Measurements from ENCODE around the gene ITPK1. TPM values are rescaled to one million over a fixed set of nuclear protein-coding genes. Genes with fewer than 3 reads are reported as not detected.

Gene ITPK1
- total RNA-seq, 1 donor from 2014 or later = 32.8 TPM

DNA sequence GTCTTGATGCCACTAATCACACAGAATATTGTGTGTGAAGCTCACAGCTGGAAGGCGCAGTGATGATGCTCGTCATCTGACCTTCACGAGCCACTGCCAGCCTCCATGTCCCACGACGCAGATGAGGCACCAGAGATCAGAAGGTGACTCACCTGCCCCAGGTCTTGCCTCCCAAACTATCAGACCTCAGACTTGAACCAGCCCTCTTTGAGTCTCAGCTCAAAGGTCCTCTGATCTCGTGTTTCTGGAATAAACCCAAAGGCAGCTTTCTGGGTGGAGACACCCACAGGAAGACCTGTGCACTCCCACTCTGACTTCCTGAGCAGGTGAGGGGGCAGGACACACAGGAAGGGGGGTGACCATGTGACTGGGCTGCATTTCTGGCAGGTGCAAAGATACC lies 212.4 kb downstream of the ITPK1 start:
- Mint-ChIP-seq H3K36me3 (ENCODE audit: unreplicated experiment) (no peaks in the 10 kb centered on the region), H3K9me3 (ENCODE audit: unreplicated experiment) (no peaks in the 10 kb centered on the region), H3K27me3 (ENCODE audit: unreplicated experiment) (peaks cover 34% of the 10 kb centered on the region), H3K27ac (ENCODE audit: unreplicated experiment) (no peak overlapping the region), H3K4me3 (ENCODE audit: unreplicated experiment) (no peak overlapping the region), H3K4me1 (ENCODE audit: unreplicated experiment) (no peaks in the 10 kb centered on the region)
- TF ChIP-seq, protein P1, sequence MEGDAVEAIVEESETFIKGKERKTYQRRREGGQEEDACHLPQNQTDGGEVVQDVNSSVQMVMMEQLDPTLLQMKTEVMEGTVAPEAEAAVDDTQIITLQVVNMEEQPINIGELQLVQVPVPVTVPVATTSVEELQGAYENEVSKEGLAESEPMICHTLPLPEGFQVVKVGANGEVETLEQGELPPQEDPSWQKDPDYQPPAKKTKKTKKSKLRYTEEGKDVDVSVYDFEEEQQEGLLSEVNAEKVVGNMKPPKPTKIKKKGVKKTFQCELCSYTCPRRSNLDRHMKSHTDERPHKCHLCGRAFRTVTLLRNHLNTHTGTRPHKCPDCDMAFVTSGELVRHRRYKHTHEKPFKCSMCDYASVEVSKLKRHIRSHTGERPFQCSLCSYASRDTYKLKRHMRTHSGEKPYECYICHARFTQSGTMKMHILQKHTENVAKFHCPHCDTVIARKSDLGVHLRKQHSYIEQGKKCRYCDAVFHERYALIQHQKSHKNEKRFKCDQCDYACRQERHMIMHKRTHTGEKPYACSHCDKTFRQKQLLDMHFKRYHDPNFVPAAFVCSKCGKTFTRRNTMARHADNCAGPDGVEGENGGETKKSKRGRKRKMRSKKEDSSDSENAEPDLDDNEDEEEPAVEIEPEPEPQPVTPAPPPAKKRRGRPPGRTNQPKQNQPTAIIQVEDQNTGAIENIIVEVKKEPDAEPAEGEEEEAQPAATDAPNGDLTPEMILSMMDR (IDR thresholded peaks at IDR 0.05) = no peak
- DNase-seq (ENCODE audit: extremely low spot score, unreplicated experiment) = no peak

DNA sequence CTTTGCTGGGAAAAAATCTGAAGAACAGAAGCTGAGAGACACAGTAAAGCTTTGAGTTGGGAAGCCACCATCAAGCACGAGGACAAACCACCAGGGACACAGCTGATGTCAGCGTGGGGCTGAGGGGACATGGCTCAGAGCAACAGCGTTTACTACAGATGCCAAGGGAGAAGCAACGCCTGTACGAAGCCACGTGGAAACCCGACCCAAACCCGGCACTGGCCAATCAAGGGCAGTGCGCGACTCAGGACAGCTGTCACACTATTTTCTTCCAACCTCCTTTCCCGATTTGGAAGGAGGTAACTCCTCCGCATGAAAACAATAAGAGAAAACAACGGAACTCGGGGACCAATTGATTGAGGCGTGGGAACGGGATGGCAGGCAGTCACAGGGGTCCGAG lies 213.0 kb downstream of the ITPK1 start:
- H3K27ac Mint-ChIP-seq (ENCODE audit: unreplicated experiment) = no peak overlapping the region
- peaks cover 34% of the 10 kb centered on the region for H3K27me3 Mint-ChIP-seq (ENCODE audit: unreplicated experiment)
- DNase-seq (ENCODE audit: extremely low spot score, unreplicated experiment) = no peak
- no peaks in the 10 kb centered on the region for H3K36me3 Mint-ChIP-seq (ENCODE audit: unreplicated experiment)
- H3K4me3 Mint-ChIP-seq (ENCODE audit: unreplicated experiment) = no peak overlapping the region
- no peaks in the 10 kb centered on the region for H3K4me1 Mint-ChIP-seq (ENCODE audit: unreplicated experiment)
- no peaks in the 10 kb centered on the region for H3K9me3 Mint-ChIP-seq (ENCODE audit: unreplicated experiment)
- TF ChIP-seq, protein P1 (IDR thresholded peaks at IDR 0.05) = no peak

DNA sequence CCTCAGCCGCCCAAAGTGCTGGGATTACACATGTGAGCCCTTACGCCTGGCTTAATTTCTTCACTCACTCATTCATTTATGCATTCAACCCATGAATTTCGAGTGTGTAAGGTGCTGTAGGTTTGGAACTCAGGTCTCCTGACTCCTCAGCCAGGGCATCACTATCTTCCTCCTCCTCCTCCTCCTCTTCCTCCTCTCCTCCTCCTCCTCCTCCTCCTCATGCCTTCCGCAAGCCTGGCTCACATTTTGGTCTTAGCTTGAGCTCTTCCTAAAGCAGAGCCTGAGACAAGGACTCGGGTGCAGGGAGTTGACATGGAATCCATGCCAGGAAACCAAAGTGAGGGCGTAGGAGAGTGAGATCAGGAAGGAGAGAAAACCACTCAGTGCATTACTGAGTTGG lies 213.5 kb downstream of the ITPK1 start:
- TF ChIP-seq, protein P1 (IDR thresholded peaks at IDR 0.05) = no peak
- Mint-ChIP-seq H3K36me3 (ENCODE audit: unreplicated experiment) (no peaks in the 10 kb centered on the region), H3K4me1 (ENCODE audit: unreplicated experiment) (no peaks in the 10 kb centered on the region), H3K27me3 (ENCODE audit: unreplicated experiment) (peaks cover 33% of the 10 kb centered on the region), H3K4me3 (ENCODE audit: unreplicated experiment) (no peak overlapping the region), H3K27ac (ENCODE audit: unreplicated experiment) (no peak overlapping the region), H3K9me3 (ENCODE audit: unreplicated experiment) (no peaks in the 10 kb centered on the region)
- no peak for DNase-seq (ENCODE audit: extremely low spot score, unreplicated experiment)

DNA sequence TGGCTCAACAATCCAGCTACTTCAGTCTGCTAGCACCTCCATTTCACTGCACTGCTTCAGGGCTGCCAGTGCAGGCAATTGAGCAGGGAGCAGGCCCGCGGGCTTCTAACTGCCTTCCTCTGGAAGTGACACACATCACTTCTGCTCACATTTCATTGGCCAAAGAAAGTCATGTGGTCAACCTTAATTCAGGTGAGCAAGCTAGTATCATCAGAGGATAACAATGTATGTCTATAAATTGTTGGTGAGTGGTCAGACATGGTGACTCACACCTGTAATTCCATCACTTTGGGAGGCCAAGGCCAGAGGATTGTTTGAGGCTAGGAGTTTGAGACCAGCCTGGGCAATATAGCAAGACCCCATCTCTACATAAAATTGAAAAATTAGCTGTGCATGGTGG lies 215.1 kb downstream of the ITPK1 start:
- DNase-seq (ENCODE audit: extremely low spot score, unreplicated experiment) = no peak
- TF ChIP-seq, protein P1 (IDR thresholded peaks at IDR 0.05) = no peak
- Mint-ChIP-seq H3K27ac (ENCODE audit: unreplicated experiment) (no peak overlapping the region), H3K9me3 (ENCODE audit: unreplicated experiment) (no peaks in the 10 kb centered on the region), H3K27me3 (ENCODE audit: unreplicated experiment) (peaks cover 33% of the 10 kb centered on the region), H3K4me3 (ENCODE audit: unreplicated experiment) (no peak overlapping the region), H3K36me3 (ENCODE audit: unreplicated experiment) (no peaks in the 10 kb centered on the region), H3K4me1 (ENCODE audit: unreplicated experiment) (no peaks in the 10 kb centered on the region)

DNA sequence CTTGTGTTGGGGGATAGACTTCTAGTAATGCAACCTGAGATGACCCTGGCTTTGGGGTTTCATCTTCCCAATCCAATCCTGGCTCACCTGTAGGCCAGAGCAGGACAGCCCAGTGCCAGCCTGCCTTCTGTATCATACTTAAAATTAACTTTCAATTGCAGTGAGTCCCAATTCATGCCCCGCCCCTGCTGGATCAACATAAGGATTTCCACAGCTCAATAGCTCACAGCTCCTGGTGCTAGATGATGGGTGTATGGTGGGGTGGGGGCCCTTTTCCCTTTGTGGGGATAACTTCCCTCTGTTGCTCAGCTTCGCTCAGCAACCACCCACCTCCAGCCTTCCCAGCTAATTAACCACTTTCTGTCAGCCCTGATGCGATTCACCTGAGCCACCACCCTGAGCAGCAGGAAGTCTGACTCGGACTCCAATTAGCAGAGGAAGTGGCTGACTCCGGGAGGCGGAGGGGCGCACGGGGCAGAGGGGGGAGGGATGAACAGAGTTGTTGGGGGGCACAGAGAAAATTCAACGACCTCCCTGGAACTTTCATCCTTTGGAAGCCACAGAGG lies 217.1 kb downstream of the ITPK1 start:
- no peaks in the 10 kb centered on the region for H3K36me3 Mint-ChIP-seq (ENCODE audit: unreplicated experiment)
- peaks cover 20% of the 10 kb centered on the region for H3K27me3 Mint-ChIP-seq (ENCODE audit: unreplicated experiment)
- DNase-seq (ENCODE audit: extremely low spot score, unreplicated experiment) = no peak
- no peak overlapping the region for H3K27ac Mint-ChIP-seq (ENCODE audit: unreplicated experiment)
- no peak overlapping the region for H3K4me3 Mint-ChIP-seq (ENCODE audit: unreplicated experiment)
- no peaks in the 10 kb centered on the region for H3K4me1 Mint-ChIP-seq (ENCODE audit: unreplicated experiment)
- TF ChIP-seq, protein P1 (IDR thresholded peaks at IDR 0.05) = no peak
- no peaks in the 10 kb centered on the region for H3K9me3 Mint-ChIP-seq (ENCODE audit: unreplicated experiment)
